HUES48 (cell line): ENCODE measurements around the gene NHERF2.

Experiments
- H3K27ac ChIP-seq: one replicate; pipeline ENCODE4 v1.7.0; 2013; ENCODE audit warnings: low read depth, low read length, inconsistent platforms
- H3K27me3 ChIP-seq: 2 replicates; pipeline ENCODE4 v1.6.1; 2013; ENCODE audit warnings: mild to moderate bottlenecking, low read length; ENCODE audit not compliant: control insufficient read depth, insufficient read depth
- H3K36me3 ChIP-seq: 2 replicates; pipeline ENCODE4 v1.6.1; 2013; ENCODE audit warnings: low read length; ENCODE audit not compliant: control insufficient read depth, insufficient read depth
- H3K4me1 ChIP-seq: 2 replicates; pipeline ENCODE4 v1.6.1; 2013; ENCODE audit warnings: mild to moderate bottlenecking, low read length; ENCODE audit not compliant: control insufficient read depth, insufficient read depth
- H3K4me3 ChIP-seq: 2 replicates; pipeline ENCODE4 v1.5.1; 2013; ENCODE audit warnings: mild to moderate bottlenecking, low read depth, low read length
- H3K9ac ChIP-seq: 2 replicates; pipeline ENCODE4 v1.6.1; 2013; ENCODE audit warnings: mild to moderate bottlenecking, low read depth, low read length, moderate library complexity
- H3K9me3 ChIP-seq: 2 replicates; pipeline ENCODE4 v1.6.1; 2013; ENCODE audit warnings: low read length; ENCODE audit not compliant: control insufficient read depth, insufficient read depth

NHERF2 gene

DNA sequence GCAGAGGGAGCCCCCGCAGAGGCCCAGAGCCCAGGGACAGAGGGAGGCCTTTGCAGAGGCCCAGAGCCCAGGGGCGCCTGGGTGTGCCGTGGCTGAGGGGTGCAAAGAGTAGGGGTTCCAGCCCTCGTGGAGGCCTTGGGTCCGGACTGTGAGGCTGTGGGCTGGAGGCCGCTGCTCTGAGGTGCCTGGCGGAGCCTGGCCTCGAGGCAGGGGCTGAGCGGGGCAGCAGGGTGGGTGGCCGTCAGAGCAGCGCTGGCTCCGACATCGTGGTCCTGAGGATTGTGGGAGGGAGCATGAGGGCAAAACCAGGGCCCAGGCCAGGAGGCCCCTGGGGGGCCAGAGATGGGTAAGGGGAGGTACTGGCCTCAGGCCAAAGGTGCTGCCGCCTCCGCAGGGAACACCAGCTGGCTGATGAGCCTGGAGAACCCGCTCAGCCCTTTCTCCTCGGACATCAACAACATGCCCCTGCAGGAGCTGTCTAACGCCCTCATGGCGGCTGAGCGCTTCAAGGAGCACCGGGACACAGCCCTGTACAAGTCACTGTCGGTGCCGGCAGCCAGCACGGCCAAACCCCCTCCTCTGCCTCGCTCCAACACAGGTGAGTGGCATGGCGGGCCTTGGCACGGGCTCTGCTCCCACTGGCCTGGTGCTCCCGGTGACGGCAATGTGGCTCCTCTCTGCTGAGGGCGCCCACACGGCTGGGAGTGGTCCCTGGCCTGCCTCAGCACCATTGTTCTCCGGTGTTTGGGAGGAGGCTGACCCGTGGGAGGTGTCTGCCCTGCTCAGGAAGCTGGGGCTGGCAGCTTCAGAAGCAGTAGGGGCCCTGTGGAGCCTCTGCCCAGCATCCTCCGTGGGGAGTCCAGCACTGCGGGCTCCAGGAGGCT lies 54.7 kb downstream of the NHERF2 start:
- peaks cover 41% of the 10 kb centered on the region for H3K36me3 ChIP-seq
- no peaks in the 10 kb centered on the region for H3K4me1 ChIP-seq
- no peaks in the 10 kb centered on the region for H3K9me3 ChIP-seq
- no peak overlapping the region for H3K27ac ChIP-seq
- H3K9ac ChIP-seq: no peak overlapping the region
- H3K27me3 ChIP-seq: no peaks in the 10 kb centered on the region
- H3K4me3 ChIP-seq: no peak overlapping the region

DNA sequence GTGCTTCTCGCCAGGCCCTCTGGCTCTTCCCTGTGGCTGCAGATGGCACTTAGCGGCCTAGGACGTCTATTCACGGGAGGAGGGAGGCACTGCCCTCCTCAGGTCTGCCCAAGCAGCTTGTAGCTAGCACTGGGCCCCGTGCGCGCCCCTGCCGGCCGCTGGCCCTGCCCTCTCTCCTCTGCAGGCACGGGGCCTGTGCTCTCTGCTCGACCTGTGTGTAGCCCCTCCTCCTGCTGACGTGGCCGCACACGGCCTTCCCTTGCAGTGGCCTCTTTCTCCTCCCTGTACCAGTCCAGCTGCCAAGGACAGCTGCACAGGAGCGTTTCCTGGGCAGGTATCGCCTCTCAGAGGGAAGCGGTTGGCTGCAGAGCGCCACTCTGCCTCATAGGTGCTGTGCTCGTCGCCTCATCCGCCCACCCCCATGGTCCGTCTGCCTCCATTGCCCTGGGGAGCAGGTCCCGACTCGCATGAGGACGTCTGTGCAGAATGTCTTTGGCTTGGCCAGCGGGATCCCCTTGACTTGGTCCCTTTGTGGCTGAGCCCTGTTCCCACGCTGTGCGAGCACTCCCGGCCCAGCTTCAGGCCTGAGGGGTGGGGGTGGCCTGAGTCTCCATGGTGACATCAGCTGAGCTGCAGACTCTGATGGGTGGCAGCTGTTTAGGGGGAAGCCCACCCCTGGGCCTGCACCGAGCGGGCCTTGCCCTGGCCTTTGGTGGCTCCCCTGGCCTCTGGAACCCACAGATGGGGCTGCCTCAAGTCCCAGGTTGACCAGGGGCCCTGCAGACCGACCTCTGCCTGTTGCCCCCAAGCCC lies 55.7 kb downstream of the NHERF2 start:
- H3K27ac ChIP-seq: no peak overlapping the region
- peaks cover 44% of the 10 kb centered on the region for H3K36me3 ChIP-seq

GRCh38 chr16:2082983-2083364 lies 56.3 kb downstream of the NHERF2 start:
- H3K9ac ChIP-seq: no peak overlapping the region
- H3K4me3 ChIP-seq: no peak overlapping the region
- H3K9me3 ChIP-seq: no peaks in the 10 kb centered on the region
- H3K27ac ChIP-seq: no peak overlapping the region
- H3K27me3 ChIP-seq: no peaks in the 10 kb centered on the region
- no peaks in the 10 kb centered on the region for H3K4me1 ChIP-seq
- H3K36me3 ChIP-seq: peaks cover 50% of the 10 kb centered on the region

More for the DNA sequence above, 55.7 kb downstream of the NHERF2 start:
- Histone ChIP-seq H3K4me1 (no peaks in the 10 kb centered on the region), H3K27me3 (no peaks in the 10 kb centered on the region), H3K4me3 (no peak overlapping the region), H3K9ac (no peak overlapping the region), H3K9me3 (no peaks in the 10 kb centered on the region)

GRCh38 chr16:2083409-2083808 lies 56.7 kb downstream of the NHERF2 start:
- Histone ChIP-seq H3K27ac (no peak overlapping the region), H3K27me3 (no peaks in the 10 kb centered on the region), H3K4me1 (no peaks in the 10 kb centered on the region), H3K36me3 (peaks cover 53% of the 10 kb centered on the region), H3K4me3 (no peak overlapping the region), H3K9ac (no peak overlapping the region), H3K9me3 (no peaks in the 10 kb centered on the region)

GRCh38 chr16:2083876-2084780 lies 57.4 kb downstream of the NHERF2 start:
- Histone ChIP-seq H3K4me1 (no peaks in the 10 kb centered on the region), H3K9me3 (no peaks in the 10 kb centered on the region), H3K4me3 (no peak overlapping the region), H3K27me3 (no peaks in the 10 kb centered on the region), H3K9ac (no peak overlapping the region), H3K36me3 (peaks cover 60% of the 10 kb centered on the region), H3K27ac (no peak overlapping the region)

DNA sequence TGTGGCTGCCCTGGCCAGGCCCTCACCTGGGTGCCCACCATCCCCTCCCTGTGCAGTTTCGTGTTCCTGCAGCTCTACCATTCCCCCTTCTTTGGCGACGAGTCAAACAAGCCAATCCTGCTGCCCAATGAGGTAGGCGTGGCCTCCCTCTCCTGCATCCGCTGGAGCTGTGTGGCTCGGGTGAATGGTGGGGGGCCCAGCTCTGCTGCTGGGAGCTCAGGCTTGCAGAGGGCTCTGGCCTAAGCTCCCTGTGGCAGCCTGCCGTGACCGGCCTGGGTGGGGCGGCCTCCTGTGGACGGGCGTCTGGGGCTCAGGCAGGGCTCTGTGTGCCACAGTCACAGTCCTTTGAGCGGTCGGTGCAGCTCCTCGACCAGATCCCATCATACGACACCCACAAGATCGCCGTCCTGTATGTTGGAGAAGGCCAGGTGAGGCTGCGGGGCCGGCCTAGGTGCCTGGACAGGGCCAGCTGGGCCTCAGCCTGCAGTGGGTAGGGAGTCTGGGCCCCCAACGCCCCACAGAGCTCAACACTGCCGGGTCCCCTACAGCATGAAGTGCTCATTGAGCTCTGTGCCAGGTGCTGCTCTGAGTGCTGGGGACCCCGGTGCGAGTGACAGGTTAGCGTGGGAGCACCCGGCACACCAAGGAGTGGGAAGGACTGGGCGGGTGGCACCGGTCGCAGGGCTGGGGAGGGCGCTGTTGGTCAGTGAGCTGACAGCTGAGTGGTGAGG lies 58.4 kb downstream of the NHERF2 start:
- Histone ChIP-seq H3K9ac (no peak overlapping the region), H3K27ac (no peak overlapping the region), H3K4me1 (no peaks in the 10 kb centered on the region; the same call in 1 of the 2 replicates), H3K36me3 (peaks cover 57% of the 10 kb centered on the region), H3K27me3 (no peaks in the 10 kb centered on the region), H3K9me3 (no peaks in the 10 kb centered on the region), H3K4me3 (no peak overlapping the region)

GRCh38 chr16:2085669-2086068 lies 59.0 kb downstream of the NHERF2 start:
- H3K9ac ChIP-seq: no peak overlapping the region

GRCh38 chr16:2086106-2086742 lies 59.5 kb downstream of the NHERF2 start:
- H3K4me1 ChIP-seq: no peaks in the 10 kb centered on the region; the same call in 1 of the 2 replicates
- H3K9me3 ChIP-seq: no peaks in the 10 kb centered on the region
- no peaks in the 10 kb centered on the region for H3K27me3 ChIP-seq
- no peak overlapping the region for H3K27ac ChIP-seq
- H3K4me3 ChIP-seq: no peak overlapping the region
- peaks cover 56% of the 10 kb centered on the region for H3K36me3 ChIP-seq
- H3K9ac ChIP-seq: no peak overlapping the region

More at GRCh38 chr16:2085669-2086068, 59.0 kb downstream of the NHERF2 start:
- Histone ChIP-seq H3K27me3 (no peaks in the 10 kb centered on the region), H3K27ac (no peak overlapping the region), H3K4me1 (no peaks in the 10 kb centered on the region; the same call in 1 of the 2 replicates), H3K4me3 (no peak overlapping the region), H3K36me3 (peaks cover 56% of the 10 kb centered on the region), H3K9me3 (no peaks in the 10 kb centered on the region)

DNA sequence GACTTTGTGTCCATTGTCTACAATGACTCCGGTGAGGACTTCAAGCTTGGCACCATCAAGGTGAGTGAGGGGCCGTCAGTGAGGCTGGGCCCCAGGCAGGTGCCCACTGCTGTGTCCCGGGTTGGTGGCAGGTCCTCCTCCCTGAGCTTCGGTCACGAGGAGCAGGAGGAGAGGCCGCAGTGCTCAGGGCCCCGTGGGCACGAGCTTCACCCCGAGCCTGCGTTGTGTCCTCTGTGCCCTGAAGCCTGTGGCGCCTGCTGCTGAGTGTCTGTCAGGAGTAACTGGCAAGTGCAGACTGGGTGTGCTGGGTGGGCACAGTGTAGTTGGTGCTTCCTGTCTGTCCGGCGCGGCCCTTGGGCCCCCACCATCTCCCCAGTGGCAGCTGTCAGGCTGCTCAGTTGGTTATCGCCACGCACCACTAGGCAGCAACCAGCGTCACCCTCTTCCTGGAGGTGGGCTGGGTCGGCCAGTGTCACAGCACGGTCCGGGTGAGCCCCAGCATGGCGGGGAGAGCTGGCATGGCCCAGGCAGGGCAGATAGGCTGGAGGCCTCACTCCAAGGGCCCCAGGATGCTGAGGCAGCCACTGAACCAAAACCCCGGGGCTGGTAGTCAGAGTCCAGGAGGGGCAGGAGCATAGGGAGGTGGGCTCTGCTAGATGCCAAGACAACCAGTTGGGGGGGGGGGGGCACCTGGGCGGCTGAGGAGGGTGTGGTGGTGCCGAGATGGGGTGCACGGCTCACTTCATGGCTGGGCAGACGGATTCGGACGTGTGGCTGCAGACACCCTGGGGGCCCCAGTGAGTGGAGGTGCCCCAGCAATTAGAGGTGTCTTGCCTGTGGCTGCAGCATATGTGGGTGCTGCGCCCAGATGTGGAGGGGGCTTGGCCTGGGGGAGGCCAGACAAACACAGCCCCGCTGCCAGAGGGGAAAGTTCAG lies 60.4 kb downstream of the NHERF2 start:
- H3K9me3 ChIP-seq: no peaks in the 10 kb centered on the region
- no peak overlapping the region for H3K9ac ChIP-seq
- H3K36me3 ChIP-seq: peaks cover 52% of the 10 kb centered on the region
- no peak overlapping the region for H3K4me3 ChIP-seq
- H3K4me1 ChIP-seq: peaks cover 4% of the 10 kb centered on the region; the same call in 1 of the 2 replicates
- H3K27ac ChIP-seq: no peak overlapping the region
- no peaks in the 10 kb centered on the region for H3K27me3 ChIP-seq
